GM19099 (cell line): ENCODE data around the gene PATJ.

Source experiments
- POLR2A ChIP-seq: IDR thresholded peaks from 3 replicates; pipeline ENCODE4 v1.6.1; 2011; ENCODE audit warnings: low read depth; ENCODE audit not compliant: insufficient read length; ENCODE audit errors: extremely low read depth

Gene PATJ

DNA sequence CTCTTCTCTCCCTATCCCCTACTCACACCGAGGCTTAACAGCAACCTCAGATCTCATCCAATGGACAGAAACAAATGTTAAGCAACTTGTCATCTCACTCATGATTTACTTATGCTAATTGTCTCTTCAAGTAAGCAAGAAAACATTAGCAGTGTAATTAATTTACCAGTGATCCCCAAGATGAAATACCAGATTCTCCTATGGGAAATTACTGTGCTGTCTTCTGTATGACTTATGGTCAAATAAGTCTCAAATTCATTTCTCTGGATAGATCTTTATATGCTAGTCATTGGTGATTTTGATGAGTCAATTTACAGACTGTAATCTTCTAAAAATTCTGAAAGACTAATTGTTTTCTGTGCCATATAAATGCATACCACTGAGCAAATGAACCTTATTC, 419.4 kb downstream of the PATJ start:
- TF ChIP-seq POLR2A = no peak

DNA sequence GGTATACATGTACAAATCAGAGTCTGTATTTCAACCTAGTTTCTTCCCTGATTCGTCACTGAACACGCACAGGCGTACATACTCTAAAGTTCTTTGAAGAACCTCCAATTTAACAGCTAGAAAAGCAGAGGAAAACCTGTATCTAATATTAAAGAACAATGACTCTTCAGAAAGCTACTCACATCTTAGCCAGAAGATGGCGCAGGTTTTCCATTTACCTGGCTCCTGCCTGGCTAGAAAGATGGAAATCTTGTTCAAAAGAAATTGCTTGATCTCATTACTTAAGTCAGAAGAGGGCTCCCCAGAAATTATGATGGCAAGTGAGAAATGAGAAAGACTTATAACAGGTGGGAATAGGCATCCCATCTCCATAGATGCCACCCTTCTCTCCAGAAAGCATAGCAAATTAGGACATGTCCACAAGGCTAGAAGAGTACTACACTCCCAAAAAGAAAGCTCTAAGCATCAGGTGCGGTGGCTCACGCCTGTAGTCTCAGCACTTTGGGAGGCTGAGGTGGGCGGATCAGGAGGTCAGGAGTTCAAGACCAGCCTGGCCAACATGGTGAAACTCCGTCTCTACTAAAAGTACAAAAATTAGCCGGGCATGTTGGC, 433.4 kb downstream of the PATJ start:
- no peak for TF ChIP-seq POLR2A

GRCh38 chr1:62176597-62177312, 434.5 kb downstream of the PATJ start:
- no peak for TF ChIP-seq POLR2A

- TF ChIP-seq POLR2A = no peak
Observed at GRCh38 chr1:62177621-62178020, 435.3 kb downstream of the PATJ start.

DNA sequence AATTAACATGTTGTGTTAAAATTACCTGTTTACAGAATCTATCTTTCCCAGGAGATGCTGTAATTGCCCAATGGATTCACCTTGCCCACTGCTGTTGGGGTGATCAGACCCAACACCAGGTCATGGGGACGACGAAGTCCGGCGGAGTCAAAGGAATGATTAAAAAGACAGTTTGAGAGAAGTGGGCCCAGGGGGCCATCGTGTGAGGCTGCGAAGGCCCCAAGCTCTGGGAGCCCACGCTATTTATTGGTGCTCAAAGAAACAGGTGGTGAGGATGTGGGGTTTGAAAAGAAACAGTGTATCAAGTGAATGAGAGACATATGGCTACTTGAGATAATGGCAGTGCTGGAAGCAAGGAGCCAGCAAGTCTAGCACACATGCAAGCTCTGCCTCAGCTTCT, 436.1 kb downstream of the PATJ start:
- TF ChIP-seq POLR2A = no peak

GRCh38 chr1:62180639-62181038, 438.4 kb downstream of the PATJ start:
- no peak for TF ChIP-seq POLR2A

DNA sequence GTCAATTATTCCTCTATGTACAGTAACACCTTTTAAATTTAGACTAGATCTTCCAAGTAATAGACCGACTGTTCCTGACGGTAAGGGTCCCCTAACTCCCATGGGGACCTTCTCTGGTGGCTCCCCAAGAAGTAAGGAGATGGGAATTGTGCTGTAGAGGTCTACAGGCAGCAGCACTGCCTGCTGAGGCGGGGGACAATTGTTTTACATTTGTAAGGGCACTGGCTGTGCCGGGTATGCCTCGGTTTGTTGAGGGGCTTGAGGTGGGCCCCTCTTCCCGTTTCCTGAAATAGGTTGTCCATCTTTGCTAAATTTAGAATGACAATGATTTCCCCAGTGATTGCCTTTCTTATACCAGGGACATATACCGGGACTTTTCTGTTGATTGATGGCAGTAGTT, 439.3 kb downstream of the PATJ start:
- no peak for TF ChIP-seq POLR2A

GRCh38 chr1:62184336-62184735, 442.1 kb downstream of the PATJ start:
- TF ChIP-seq POLR2A = no peak

- TF ChIP-seq POLR2A = no peak
Observed at GRCh38 chr1:62185677-62186076, 443.4 kb downstream of the PATJ start.

GRCh38 chr1:62187548-62187947, 445.3 kb downstream of the PATJ start:
- TF ChIP-seq POLR2A = no peak

DNA sequence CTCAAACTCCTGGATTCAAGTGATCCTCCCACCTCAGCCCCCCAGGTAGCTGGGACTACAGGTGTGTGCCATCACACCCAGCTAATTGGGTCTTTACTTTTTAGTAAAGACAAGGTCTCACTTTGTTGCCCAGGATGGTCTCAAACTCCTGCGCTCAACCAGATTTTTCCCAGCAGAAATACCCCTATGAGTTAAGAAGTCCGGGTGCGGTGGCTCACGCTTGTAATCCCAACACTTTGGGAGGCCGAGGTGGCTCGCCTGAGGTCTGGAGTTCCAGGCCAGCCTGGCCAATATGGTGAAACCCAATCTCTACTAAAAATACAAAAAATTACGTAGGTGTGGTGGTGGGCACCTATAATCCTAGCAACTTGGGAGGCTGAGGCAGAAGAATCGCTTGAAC, 445.8 kb downstream of the PATJ start:
- no peak for TF ChIP-seq POLR2A

GRCh38 chr1:62194651-62195544, 452.6 kb downstream of the PATJ start, which contains the start of gene L1TD1:
Gene L1TD1 (plus strand): TSS chr1:62194849. CDS start chr1:62206629, 11,780 bp downstream.
- no peak for TF ChIP-seq POLR2A

DNA sequence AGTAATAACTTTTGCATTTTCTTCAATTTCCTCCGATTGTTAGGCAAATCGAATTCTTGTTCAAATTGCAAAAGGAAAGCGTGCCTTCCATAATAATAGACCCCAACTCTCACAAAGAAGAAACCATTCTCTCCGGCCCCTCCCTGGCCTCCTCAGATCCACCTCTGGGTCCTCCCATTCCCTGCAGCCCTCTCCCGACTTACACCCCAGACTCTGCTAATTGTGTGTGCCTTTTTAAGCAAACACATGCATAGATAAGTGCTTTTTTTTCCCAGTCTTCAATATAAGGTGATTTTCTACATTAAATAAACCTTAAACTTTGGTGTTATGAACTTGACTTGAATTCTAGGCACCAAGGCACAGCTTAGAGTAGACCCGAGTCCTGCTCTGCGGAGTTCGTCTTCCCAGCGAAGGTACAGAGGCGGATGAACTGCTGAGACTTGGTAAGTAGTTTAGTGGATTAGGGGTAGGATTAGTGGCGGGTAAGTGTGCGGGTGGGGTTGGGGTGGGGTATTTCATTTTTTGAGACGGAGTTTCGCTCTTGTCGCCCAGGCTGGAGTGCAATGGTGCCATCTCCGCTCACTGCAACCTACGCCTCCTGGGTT, 453.9 kb downstream of the PATJ start:
- TF ChIP-seq POLR2A = no peak

DNA sequence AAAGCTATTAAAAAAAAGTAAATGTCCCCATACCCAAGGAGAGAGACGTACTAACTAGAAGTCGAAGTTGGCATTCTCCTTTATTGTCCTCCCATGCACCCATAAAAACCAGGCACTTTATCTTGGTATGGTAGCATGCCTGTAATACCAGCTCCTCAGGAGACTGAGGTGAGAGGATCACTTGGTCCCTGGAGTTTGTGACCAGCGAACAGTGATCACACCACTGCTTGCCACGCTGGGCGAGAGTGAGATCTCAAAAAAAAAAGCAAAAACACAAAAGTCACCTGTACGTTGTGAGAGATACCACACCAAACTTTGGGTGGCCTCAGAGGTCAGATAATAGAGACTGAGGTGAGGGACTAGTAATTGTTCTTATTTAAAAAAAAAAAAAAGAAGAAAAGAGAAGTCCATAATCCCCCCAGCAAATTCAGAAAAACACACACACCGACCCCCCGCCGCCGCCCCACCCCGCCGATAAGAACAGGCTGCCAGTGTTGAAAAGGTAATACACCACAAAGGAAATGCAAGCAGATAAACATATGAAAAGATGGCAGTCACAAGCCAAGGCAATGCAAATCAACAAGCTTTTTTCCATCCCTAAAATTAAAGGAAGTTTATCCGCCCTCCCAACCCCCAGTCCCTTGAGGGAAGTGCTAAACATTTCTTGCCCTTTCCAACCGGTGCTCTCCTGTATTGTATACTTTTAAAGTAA, 455.9 kb downstream of the PATJ start:
- TF ChIP-seq POLR2A = no peak

DNA sequence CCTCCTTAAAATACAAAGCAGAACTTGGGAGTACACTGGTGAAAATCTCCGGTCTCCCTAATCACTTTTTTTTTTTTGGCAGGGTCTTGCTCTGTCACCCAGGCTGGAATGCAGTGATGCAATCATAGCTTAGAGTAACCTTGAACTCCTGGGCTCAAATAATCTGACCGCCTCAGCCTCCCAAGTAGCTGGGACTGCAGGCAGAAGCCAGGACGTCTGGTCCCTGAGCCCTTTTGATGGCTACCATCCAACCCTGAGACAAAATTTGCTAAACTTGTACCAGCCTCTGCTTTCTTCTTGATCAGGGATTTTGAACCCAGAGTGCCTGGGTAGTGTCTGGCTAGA, 456.5 kb downstream of the PATJ start:
- no peak for TF ChIP-seq POLR2A
